Measurements from ENCODE around the gene EIF4E2. TPM values are rescaled to one million over a fixed set of nuclear protein-coding genes. Genes with fewer than 3 reads are reported as not detected.

The EIF4E2 gene
- total RNA-seq, 4 donors from 2014 or later: 50.7 to 59.6 (median 54.4) TPM

DNA sequence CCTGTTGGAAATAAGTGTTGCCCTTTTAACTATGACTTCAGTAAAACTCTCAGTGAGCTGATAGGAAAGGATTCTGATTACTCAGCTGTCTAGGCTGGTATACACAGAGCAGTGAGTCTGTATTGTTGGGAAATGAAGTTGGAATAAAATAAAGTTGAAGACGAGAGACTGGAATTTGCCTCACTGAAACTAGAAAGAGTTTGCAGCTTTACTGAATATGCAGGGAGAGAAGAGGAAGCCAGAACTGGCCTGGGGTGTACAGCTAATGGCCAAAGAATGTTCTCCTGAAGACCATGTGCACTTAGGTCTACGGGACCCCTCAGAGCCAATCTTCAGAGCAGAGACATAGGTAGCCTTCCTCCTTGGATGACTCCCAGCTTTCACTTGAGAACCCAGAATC lies 26.5 kb downstream of the EIF4E2 start:
- Histone ChIP-seq H3K27me3 (no peaks in the 10 kb centered on the region), H3K36me3 (peaks cover 11 to 12% of the 10 kb centered on the region in 2 donors), H3K4me3 (replicated peaks in 1 of 3) (no peak overlapping the region), H3K27ac (no peak overlapping the region), H3K9me3 (no peaks in the 10 kb centered on the region), H3K4me1 (peaks cover 12 to 18% of the 10 kb centered on the region in 2 donors)
- no peak for DNase-seq
- no peak for TF ChIP-seq POLR2A (IDR thresholded peaks at IDR 0.05)
- TF ChIP-seq, protein P1, sequence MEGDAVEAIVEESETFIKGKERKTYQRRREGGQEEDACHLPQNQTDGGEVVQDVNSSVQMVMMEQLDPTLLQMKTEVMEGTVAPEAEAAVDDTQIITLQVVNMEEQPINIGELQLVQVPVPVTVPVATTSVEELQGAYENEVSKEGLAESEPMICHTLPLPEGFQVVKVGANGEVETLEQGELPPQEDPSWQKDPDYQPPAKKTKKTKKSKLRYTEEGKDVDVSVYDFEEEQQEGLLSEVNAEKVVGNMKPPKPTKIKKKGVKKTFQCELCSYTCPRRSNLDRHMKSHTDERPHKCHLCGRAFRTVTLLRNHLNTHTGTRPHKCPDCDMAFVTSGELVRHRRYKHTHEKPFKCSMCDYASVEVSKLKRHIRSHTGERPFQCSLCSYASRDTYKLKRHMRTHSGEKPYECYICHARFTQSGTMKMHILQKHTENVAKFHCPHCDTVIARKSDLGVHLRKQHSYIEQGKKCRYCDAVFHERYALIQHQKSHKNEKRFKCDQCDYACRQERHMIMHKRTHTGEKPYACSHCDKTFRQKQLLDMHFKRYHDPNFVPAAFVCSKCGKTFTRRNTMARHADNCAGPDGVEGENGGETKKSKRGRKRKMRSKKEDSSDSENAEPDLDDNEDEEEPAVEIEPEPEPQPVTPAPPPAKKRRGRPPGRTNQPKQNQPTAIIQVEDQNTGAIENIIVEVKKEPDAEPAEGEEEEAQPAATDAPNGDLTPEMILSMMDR (IDR thresholded peaks at IDR 0.05): no peak
- intact Hi-C loops (cut with DNase I): no loop called here
- 59 to 85% methylated on average over 2 of the region's 2 CpGs for WGBS, 2 donors

DNA sequence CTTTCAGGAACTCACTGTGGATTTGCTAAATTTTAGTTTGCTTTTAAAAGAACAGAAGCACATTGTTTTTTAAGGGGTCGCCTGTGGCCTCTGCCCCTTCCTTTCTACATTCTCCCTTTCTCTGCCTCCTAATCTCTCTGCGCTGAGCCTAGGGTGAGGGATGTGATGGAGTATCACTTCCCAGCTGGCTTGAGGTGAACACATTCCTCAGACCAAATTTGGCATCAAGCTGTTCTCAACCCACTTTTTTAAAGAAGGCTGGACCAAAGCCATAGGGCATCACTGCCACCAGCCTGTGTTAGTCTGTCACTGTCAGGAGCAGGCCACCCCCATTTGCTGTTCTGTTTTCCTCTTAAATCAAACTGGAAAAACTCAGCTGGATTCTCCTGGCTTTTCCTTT lies 27.4 kb downstream of the EIF4E2 start:
- Histone ChIP-seq H3K9me3 (no peaks in the 10 kb centered on the region), H3K4me3 (replicated peaks in 1 of 3) (no peak overlapping the region), H3K4me1 (peaks cover 12 to 18% of the 10 kb centered on the region in 2 donors), H3K27ac (no peak overlapping the region), H3K27me3 (no peaks in the 10 kb centered on the region), H3K36me3 (peaks cover 12% of the 10 kb centered on the region in 2 donors)
- WGBS, 2 donors: 94 to 95% methylated on average over 2 of the region's 2 CpGs
- no peak for DNase-seq
- TF ChIP-seq, protein P1 (IDR thresholded peaks at IDR 0.05): no peak
- no peak for TF ChIP-seq POLR2A (IDR thresholded peaks at IDR 0.05)
- intact Hi-C loops (cut with DNase I): no loop called here

DNA sequence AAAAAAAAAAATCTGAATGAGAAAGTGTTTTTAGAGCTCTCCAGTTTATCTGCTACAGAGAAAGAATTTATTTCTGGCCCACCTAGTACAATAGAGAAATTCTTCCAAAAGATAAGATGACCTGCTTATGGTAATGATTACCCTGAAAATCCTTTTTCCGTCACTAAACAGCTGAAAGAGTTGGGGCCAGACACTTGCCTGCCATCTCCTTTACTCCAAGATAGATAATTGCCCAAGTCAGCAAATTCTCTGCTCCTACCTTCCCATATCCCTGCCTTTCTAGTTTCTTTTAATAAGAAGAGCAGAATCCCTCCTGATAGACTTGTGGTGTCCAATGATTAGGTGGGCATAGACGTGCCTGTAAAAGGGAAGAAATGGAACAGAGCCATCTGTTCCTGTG lies 28.1 kb downstream of the EIF4E2 start:
- H3K36me3 ChIP-seq: peaks cover 12% of the 10 kb centered on the region in 2 donors
- H3K9me3 ChIP-seq: no peaks in the 10 kb centered on the region
- H3K27ac ChIP-seq: no peak overlapping the region
- H3K4me1 ChIP-seq: peaks cover 7 to 11% of the 10 kb centered on the region in 2 donors
- DNase-seq: no peak
- TF ChIP-seq, protein P1 (IDR thresholded peaks at IDR 0.05): no peak
- no peak for TF ChIP-seq POLR2A (IDR thresholded peaks at IDR 0.05)
- WGBS, 2 donors: 96% methylated on average over 2 of the region's 2 CpGs
- intact Hi-C loops (cut with DNase I): no loop called here
- no peak overlapping the region for H3K4me3 ChIP-seq (replicated peaks in 1 of 3)
- no peaks in the 10 kb centered on the region for H3K27me3 ChIP-seq

DNA sequence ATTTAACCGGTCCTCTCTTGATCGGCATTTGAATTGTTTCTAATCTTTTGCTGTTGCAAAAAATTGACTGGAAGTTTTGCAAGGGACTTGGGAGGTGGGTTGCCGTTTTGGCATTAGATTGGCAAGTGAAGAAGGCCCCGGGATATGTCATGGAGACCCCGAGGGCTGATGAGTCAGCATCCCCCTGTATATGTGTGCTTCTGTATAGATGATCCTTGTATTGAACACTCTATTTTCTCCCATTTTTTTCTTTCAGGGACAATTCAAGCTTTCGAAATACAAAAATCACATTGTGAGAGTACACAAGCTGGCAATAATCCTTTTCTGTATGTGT lies 30.1 kb downstream of the EIF4E2 start:
- Histone ChIP-seq H3K27ac (no peak overlapping the region), H3K9me3 (no peaks in the 10 kb centered on the region), H3K4me3 (replicated peaks in 1 of 3) (no peak overlapping the region), H3K4me1 (no peaks in the 10 kb centered on the region), H3K27me3 (no peaks in the 10 kb centered on the region), H3K36me3 (peaks cover 12% of the 10 kb centered on the region in 2 donors)
- intact Hi-C loops (cut with DNase I): no loop called here
- WGBS, 2 donors: 92 to 96% methylated on average over 6 of the region's 6 CpGs
- TF ChIP-seq, protein P1 (IDR thresholded peaks at IDR 0.05): no peak
- no peak for TF ChIP-seq POLR2A (IDR thresholded peaks at IDR 0.05)
- no peak for DNase-seq

DNA sequence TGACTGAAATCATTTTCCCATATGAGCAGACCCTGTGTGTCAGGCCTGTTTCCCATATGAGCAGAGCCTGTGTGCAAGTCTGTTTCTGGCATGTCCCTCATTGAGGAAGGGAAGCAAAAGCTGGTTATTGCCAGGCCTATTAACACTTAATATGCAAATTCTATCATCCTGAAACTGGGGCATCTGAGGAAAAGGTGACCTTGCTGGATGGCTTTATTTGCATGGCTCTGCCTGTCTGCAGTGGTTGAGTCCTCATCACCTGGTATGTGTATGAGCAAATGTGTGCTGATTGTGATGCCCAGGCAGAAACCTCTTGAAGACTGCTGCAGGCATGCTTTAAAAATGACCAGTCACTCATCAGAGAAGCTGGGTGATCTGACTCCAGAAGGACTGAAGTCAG lies 31.2 kb downstream of the EIF4E2 start:
- no peak for DNase-seq

More for the DNA sequence above, 31.2 kb downstream of the EIF4E2 start:
- Histone ChIP-seq H3K4me3 (replicated peaks in 1 of 3) (no peak overlapping the region), H3K4me1 (no peaks in the 10 kb centered on the region), H3K36me3 (peaks cover 12% of the 10 kb centered on the region in 2 donors), H3K27ac (no peak overlapping the region), H3K27me3 (no peaks in the 10 kb centered on the region), H3K9me3 (no peaks in the 10 kb centered on the region)
- intact Hi-C loops (cut with DNase I): no loop called here
- TF ChIP-seq, protein P1 (IDR thresholded peaks at IDR 0.05): no peak
- TF ChIP-seq POLR2A (IDR thresholded peaks at IDR 0.05): no peak

Measured in thyroid gland (tissue), 4 donors.